ENCODE results near the gene XRCC6.

DNA sequence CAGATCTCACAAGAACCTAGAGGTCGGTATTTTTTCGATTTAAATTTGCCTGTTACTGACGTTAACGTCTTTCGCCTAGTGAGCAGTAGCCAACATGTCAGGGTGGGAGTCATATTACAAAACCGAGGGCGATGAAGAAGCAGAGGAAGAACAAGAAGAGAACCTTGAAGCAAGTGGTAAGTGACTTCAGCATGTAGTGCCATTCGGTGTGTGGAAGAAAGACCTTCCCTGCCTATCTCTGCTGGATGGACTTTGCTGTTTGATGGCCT, 750 bp downstream of the XRCC6 start:
- no peak for TF ChIP-seq POLR2AphosphoS5 (IDR thresholded peaks at IDR 0.05)
- TF ChIP-seq, protein P1, sequence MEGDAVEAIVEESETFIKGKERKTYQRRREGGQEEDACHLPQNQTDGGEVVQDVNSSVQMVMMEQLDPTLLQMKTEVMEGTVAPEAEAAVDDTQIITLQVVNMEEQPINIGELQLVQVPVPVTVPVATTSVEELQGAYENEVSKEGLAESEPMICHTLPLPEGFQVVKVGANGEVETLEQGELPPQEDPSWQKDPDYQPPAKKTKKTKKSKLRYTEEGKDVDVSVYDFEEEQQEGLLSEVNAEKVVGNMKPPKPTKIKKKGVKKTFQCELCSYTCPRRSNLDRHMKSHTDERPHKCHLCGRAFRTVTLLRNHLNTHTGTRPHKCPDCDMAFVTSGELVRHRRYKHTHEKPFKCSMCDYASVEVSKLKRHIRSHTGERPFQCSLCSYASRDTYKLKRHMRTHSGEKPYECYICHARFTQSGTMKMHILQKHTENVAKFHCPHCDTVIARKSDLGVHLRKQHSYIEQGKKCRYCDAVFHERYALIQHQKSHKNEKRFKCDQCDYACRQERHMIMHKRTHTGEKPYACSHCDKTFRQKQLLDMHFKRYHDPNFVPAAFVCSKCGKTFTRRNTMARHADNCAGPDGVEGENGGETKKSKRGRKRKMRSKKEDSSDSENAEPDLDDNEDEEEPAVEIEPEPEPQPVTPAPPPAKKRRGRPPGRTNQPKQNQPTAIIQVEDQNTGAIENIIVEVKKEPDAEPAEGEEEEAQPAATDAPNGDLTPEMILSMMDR (IDR thresholded peaks at IDR 0.05): no peak
